Fibroblast of skin of right biceps (primary cell): ENCODE data around the gene COTL1.

Experiments used
- DNase-seq: peaks from one replicate; pipeline ENCODE4 v3.0.0-alpha.2; 2013

COTL1 gene

DNA sequence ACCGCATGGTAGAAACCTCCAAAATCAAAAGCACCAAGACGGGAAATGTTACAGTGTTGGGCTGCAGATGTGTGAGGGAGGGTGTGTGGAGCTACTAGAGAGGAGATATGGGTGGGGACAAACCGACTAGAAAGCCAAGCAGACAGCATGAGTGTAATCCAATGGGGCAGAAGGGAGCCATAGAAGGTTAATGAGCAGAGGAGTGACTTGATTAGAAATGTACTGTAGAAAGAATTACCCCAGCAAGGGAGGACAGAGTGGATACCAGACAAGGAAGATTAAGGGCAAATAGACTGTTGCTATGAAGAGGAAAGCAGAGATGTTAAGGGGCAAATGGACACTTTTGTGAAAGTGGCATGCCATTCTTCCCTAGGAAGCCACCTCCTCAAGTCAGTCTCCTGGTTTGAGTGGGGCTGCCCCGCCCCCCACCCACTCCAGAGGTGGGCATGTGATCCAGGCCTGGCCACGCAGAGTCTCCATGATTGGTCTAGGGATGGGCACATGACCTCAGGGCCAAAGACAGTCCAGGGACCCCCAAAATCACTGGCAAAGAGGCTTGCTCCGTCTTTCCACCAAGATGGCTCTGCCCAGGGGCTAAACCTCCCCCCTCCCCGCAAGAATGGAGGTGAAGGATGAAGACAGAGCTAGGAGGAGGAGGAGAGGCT is 4.3 kb downstream of the COTL1 start:
- DNase-seq, result no peak

DNA sequence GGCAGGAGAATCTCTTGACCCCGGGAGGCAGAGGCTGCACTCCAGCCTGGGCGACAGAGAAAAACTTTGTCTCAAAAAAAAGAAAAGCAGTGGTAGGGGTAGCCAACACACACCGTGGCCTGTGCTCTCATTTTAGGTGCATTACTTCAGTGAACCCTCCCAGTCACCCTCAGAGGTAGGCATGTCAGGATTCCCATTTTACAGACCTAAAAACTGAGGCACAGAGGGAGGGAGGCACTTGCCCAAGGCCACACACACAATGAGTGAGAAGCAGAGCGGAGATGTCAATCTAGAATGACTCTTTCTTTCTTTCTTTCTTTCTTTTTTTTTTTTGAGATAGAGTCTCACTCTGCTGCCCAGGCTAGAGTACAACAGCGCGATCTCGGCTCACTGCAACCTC is 5.2 kb downstream of the COTL1 start:
- no peak for DNase-seq

DNA sequence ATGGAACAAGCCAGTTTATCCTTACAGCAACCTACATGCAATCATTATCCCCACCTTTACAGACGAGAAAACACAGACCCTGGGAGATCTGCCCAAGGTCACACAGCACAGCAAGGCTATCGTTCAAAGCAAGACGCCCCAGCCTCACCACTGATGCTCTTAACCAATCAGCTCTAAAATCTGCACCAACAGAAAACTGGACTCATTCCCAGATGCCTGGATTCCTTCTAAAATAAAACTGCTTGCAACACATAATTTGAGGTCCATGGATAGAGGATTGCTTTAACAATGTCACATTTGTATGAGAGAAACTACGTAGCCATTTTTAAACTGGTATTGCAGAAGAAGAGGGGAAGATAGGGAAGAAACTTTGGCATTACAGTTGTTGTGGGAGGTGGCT is 6.8 kb downstream of the COTL1 start:
- peak; percentile 56 for DNase-seq

DNA sequence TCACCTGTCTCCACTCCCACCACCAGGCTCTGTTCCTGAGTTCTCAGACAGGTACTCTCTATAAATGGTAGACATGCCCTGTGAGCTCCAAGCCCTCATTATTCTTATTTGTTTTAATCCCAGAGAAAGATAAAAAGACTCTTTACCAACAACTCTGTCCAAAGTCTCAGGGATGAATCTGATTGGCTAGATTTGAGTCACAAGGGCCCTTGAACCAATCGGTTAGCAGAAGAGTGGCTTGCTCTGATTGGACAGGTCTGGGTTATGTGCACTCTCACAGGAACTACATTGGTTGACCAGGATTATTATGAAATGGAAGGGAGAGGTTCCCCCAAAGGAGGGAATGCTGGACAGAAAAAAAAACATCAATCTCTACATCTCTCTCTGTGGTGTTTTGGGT is 7.5 kb downstream of the COTL1 start:
- DNase-seq, result no peak

DNA sequence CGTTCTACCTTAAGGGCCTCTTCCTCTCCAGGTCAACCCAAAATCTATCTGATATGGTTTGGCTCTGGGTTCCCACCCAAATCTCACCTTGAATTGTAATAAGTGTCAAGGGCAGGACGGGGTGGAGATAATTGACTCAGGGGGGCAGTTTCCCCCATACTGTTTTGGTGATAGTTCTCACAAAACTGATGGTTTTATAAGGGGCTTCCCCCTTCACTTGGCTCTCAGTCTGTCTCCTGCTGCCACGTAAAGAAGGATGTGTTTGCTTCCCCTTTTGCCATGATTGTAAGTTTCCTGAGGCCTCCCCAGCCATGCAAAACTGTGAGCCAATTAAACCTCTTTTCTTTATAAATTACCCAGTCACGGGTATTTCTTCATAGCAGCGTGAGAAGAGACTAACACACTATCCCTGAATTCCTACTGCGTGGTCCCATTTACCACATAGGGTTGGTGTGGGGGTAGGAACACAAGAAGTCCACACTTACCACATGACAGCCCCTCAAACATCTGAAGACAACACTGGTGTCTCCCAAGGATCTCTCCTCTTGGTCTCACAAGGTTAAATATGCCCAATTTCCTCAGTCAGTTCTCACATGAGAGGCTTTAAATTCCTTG is 8.2 kb downstream of the COTL1 start:
- no peak for DNase-seq

DNA sequence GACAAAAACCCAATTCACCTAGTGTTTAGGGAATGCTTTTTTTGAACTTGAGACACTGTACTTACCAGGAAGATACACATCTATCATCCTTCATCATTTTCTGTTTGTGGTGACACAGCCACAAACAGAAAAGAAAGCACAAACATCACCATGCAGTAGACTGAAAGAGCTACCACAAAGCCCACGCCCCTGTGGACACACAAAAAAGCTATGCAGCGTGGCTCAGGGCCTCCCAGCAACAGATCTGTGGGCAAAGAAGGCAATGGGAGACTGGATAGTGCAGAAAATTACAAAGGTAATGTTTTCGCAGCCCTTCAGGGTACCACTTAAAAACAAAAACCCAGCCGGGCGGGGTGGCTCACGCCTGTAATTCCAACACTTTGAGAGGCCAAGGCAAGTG is 9.6 kb downstream of the COTL1 start:
- DNase-seq, result no peak

- DNase-seq, result no peak
Measured at GRCh38 chr16:84607694-84608093, 10.2 kb downstream of the COTL1 start.

GRCh38 chr16:84607061-84607460 is 10.8 kb downstream of the COTL1 start:
- no peak for DNase-seq

DNA sequence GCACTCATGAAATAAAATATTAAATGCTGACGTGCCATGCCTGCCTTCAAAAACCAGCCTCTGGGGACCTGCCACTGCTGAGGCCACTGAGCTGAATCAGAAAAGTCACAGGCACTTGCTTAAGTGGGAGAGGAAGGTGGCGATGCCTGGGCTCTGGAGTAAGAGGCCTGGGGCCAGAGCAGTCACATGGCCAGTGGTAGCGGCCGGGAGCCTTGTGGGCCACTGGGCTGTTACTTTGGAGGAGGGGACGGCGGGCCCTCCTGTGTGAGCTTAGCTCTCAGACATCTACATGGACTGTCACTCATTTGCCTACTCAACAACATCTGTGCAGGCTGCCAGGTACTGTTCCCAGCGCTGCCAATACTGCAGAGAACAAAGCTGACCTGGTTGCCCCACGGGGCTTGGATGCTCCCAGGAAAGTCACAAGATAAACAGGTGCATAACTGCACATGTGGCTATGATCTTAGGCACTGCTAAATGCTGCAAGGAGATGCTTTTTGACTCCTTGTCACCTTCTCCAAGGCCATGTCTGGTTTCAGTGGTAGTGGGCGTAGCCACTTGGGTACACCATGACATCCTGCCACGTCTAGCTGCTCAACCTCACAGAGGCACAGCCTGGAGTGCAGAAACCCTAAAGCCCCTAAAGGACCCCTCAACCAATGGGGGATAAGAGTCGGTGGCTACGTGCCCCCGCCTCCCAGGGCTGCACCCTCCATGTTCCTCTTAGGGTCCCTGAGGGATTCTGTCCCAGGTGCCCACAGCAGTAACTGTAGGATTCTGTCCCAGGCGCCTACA is 11.6 kb downstream of the COTL1 start:
- DNase-seq, result no peak

DNA sequence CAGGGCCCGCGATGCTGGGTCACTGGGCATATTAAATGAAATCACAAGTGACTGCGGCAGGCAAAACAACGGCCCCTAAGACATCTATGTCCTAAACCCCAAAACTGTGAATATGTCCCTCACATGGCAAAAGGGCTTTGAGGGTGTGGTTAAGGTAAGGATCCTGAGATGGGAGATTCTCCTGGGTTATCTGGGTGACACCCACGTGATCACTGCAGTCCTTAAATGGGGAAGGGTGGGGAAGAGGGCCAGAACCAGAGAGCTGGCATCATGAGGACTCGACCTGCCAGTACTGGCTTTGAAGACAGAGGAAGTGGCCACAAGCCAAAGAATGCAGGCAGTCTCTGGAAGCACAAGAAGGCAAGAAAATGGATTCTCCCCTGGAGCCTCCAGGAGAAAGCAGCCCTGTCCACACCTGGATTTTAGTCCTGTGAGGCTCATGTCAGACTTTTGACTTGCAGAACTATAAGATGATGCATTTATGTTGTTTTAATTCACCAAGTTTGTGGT is 12.5 kb downstream of the COTL1 start:
- no peak for DNase-seq

- no peak for DNase-seq
Measured at GRCh38 chr16:84604477-84605013, 13.3 kb downstream of the COTL1 start.

DNA sequence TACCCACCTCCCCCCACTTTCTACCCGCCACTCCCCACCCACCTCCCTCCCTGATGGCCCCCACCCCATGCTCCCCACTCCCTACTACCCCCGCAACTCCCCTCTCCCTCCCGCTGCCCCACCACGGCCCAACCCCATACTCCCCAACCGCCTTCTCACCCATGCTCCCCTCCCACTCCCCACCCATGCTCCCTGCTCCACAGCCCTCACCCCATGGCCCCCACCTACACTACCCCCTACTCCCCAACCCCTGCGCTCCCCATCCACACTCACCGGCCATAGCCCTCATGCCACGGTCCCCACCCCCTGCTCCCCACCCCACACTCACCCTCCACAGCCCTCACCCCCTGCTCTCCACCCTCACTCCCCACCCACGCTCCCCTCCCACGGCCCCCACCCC is 13.9 kb downstream of the COTL1 start:
- DNase-seq, result no peak

GRCh38 chr16:84603140-84603816 is 14.6 kb downstream of the COTL1 start:
- peak; percentile 98 for DNase-seq

- no peak for DNase-seq
Measured at GRCh38 chr16:84600343-84601229, 17.3 kb downstream of the COTL1 start.

GRCh38 chr16:84599521-84600202 is 18.2 kb downstream of the COTL1 start:
- DNase-seq, result peak; percentile 85

GRCh38 chr16:84598360-84598759 is 19.5 kb downstream of the COTL1 start:
- DNase-seq, result no peak

DNA sequence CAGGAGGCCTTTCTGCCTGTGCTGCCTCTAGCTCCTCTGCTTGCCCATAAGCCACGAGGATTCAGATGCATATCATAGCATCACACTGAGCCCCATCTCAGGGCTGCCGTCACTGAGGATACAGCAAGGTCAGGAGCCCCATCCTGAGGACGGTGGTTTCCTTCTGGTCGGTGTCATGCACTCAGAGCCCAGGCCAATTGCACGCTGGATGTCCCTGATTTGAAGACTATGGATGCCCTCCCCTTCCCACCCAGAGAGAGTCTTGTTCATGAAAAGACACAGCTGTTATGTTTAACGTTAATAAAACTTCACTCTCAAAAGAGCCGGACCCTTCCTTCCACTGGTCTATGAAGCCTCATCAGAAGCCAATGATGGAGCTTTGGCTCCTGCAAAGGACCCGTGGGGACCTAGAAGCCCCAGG is 19.9 kb downstream of the COTL1 start:
- no peak for DNase-seq

DNA sequence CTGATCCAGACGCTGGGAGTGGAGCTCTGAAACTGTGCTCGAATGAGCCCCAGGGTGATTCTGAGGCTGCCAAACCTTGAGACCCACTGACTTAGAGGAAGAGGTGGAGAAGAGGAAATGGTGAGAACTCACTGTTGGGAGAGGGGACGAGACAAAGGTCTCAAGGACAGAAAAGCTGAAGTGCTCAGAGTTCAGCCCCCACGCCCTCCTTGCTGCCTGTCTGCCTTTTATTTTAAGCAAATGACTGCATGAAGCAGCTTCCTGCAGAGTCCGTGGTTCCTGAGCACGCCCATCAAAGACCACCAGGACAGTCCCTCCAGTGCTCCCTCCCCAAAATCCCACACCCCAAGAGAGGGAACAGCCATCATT is 20.4 kb downstream of the COTL1 start:
- DNase-seq, result no peak

GRCh38 chr16:84596801-84597527 is 20.9 kb downstream of the COTL1 start:
- no peak for DNase-seq

GRCh38 chr16:84596161-84596560 is 21.7 kb downstream of the COTL1 start:
- no peak for DNase-seq

DNA sequence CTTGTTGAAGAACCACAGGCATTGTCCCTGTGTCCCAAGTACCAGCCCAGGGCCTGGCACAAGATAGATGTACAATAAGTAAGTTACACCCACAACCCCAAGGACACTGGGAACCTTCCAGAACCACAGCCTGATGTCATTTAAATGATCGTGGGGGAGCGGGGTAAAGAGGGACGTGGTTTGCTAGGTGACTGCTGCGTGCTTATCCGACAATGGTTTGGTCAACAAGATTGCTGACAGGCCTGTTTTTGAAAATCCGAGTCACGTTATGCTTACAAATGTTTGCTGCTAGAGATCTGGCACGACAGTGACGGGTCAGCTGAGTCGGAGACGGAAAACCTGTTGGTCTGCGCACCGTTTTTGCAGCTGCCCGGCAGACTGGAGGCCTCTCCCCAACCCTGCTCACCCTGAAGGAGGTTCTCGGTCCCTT is 22.8 kb downstream of the COTL1 start:
- DNase-seq, result no peak
